ENCODE results near the gene SLC26A4.

DNA sequence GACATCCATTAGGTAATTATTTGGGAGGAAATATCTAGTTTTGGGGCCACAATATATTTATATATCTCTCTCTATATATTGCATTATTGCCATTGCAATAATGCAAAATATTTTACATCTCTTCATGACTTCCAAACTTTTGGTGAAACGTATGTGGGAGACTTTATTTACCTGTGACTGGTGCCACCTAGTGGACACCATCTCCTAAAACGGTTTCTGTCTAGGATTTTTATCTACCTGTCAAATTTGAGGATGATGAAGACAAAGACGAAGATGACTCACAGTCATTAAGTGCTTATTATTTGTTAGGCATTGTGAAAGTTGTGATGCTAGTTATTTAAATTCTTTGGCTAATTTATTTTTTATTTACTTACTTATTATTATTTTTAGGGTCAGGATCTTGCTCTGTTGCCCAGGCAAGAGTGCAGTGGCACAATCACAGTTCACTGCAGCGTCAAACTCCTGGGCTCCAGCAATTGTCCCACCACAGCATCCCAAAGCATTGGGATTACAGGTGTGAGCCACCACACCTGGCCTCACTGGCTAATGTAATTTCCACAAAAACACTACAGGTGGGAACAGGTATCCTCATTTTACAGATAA lies 64.6 kb downstream of the SLC26A4 start:
- TF ChIP-seq POLR2AphosphoS5 (IDR thresholded peaks at IDR 0.05; ENCODE audit: borderline replicate concordance, low read depth, low read length): no peak
- TF ChIP-seq EZH2 (IDR thresholded peaks at IDR 0.05): no peak

Measured in SK-N-MC (cell line).